ENCODE data around the gene TBL1X.
"Not testable (repeated sequence)": the region's sequence is repeated elsewhere in the genome, so short reads cannot be mapped to it uniquely, and the experiment has no call there.

DNA sequence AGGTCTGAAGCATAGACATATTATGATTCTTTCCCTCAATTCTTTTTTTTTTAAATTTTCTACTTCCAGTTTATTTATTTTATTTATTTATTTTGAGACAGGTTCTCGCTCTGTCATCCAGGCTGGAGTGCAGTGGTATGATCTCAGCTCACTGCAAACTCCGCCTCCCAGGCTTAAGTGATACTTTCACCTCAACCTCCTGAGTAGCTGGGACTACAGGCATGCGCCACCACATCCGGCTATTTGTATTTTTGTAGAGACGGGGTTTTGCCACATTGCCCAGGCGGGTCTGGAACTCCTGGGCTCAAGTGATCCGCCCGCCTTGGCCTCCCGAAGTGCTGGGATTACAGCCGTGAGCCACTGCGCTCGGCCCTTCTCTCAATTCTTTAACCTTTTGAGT, 6.8 kb upstream of the TBL1X start:
- TF ChIP-seq, protein P1, sequence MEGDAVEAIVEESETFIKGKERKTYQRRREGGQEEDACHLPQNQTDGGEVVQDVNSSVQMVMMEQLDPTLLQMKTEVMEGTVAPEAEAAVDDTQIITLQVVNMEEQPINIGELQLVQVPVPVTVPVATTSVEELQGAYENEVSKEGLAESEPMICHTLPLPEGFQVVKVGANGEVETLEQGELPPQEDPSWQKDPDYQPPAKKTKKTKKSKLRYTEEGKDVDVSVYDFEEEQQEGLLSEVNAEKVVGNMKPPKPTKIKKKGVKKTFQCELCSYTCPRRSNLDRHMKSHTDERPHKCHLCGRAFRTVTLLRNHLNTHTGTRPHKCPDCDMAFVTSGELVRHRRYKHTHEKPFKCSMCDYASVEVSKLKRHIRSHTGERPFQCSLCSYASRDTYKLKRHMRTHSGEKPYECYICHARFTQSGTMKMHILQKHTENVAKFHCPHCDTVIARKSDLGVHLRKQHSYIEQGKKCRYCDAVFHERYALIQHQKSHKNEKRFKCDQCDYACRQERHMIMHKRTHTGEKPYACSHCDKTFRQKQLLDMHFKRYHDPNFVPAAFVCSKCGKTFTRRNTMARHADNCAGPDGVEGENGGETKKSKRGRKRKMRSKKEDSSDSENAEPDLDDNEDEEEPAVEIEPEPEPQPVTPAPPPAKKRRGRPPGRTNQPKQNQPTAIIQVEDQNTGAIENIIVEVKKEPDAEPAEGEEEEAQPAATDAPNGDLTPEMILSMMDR (conservative IDR thresholded peaks at IDR 0.05; ENCODE audit: low read depth, low read length), result not testable (repeated sequence)
- TF ChIP-seq POLR2A (IDR thresholded peaks at IDR 0.05; ENCODE audit: low read depth, low read length); SMC3 (IDR thresholded peaks at IDR 0.05; ENCODE audit: low read depth, low read length); MXI1 (IDR thresholded peaks at IDR 0.05; ENCODE audit: borderline replicate concordance, low read depth, low read length); RCOR1 (IDR thresholded peaks at IDR 0.05; ENCODE audit: insufficient replicate concordance, low read length): not testable (repeated sequence)

Measured in IMR-90 (cell line).